Tibial nerve (tissue), 4 donors: Measurements from ENCODE around the gene ZFR. TPM values are rescaled to one million over a fixed set of nuclear protein-coding genes. Genes with fewer than 3 reads are reported as not detected.

Source experiments
- DNase-seq, 2 donors: peaks; one replicate each; pipeline ENCODE4 v3.0.0-alpha.2; 2019; ENCODE audit warnings: low spot score in 2 of 2
- H3K27ac ChIP-seq, 4 donors: fragments of 200-600 bp; sonication (generic) in 3 of 4; one replicate each; pipeline ENCODE4 v1.5.1; 2017 to 2019; ENCODE audit warnings: mild to moderate bottlenecking in 1 of 4
- H3K27me3 ChIP-seq, 2 donors: fragments of 200-600 bp; sonication (generic) in 1 of 2; one replicate each; pipeline versions ENCODE4 v1.5.1 to v1.6.0; 2017 to 2019
- H3K36me3 ChIP-seq, 3 donors: fragments of 200-600 bp; sonication (generic); one replicate each; pipeline ENCODE4 v1.5.1; 2018 to 2019
- H3K4me1 ChIP-seq, 4 donors: fragments of 200-600 bp; sonication (generic) in 3 of 4; one replicate each; pipeline ENCODE4 v1.5.1; 2017 to 2019
- H3K4me3 ChIP-seq, 4 donors: fragments of 200-600 bp; sonication (generic) in 3 of 4; one replicate each; pipeline ENCODE4 v1.5.1; 2017 to 2019; ENCODE audit warnings: mild to moderate bottlenecking in 1 of 4, moderate library complexity in 1 of 4
- H3K9me3 ChIP-seq, 4 donors: fragments of 200-600 bp; sonication (generic) in 3 of 4; one replicate each; pipeline ENCODE4 v1.5.1; 2017 to 2019
- CTCF ChIP-seq, 5 experiments: fragments of 200-600 bp in 3 of 5; fragments of 450-650 bp in 2 of 5; sonication (generic) in 3 of 5; IDR thresholded peaks; one replicate each; pipeline ENCODE4 v1.5.1; 2016 to 2019; ENCODE audit warnings: antibody characterized with exemption in 5 of 5, mild to moderate bottlenecking in 3 of 5, moderate library complexity in 2 of 5
- EP300 ChIP-seq, 2 donors: sonication (generic); formaldehyde crosslinking; IDR thresholded peaks; one replicate each; pipeline ENCODE4 v1.6.1; 2017; ENCODE audit warnings: antibody characterized with exemption in 2 of 2, mild to moderate bottlenecking in 1 of 2
- POLR2A ChIP-seq, 2 donors: fragments of 450-650 bp; IDR thresholded peaks; one replicate each; pipeline ENCODE4 v1.6.1; 2017; ENCODE audit warnings: antibody characterized with exemption in 2 of 2, mild to moderate bottlenecking in 2 of 2, moderate library complexity in 2 of 2
- WGBS, 2 donors: methylation state at CpG; one replicate each; pipeline ENCODE4 v1.1.5; 2018; 5-methylcytosine and 5-hydroxymethylcytosine counted together
- total RNA-seq, 4 donors: library from RNA; depleted of rRNA; stranded (reverse); fragments of >200 nt; gene quantifications; one replicate each; pipeline ENCODE4 v1.1.0, GENCODE V29; 2016

The ZFR gene
- total RNA-seq, 4 donors from 2014 or later: 63.9 to 83.5 (median 73.8) TPM

DNA sequence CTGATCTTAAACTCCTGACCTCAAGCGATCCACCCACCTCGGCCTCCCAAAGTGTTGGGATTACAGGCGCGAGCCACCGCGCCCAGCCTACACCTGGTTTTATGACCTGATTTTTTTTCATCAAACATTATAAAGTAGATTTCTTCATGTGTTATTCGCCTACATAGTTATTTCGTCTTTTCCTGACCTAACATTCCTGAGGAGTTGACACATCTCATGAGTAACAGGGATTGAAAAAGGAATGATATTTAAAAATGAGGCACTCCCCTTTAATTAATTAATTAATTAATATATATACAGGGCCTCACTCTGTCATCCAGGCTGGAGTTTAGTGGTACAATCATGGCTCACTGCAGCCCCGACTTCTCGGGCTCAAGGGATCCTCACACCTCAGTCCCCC, 111.6 kb downstream of the ZFR start:
- DNase-seq: no peak
- Histone ChIP-seq H3K27me3 (no peaks in the 10 kb centered on the region), H3K9me3 (no peaks in the 10 kb centered on the region), H3K36me3 (no peaks in the 10 kb centered on the region), H3K27ac (no peak overlapping the region), H3K4me1 (peaks cover 0 to 11% (median 0%) of the 10 kb centered on the region in 4 donors), H3K4me3 (no peak overlapping the region)
- TF ChIP-seq POLR2A (IDR thresholded peaks at IDR 0.05): no peak
- TF ChIP-seq CTCF (IDR thresholded peaks at IDR 0.05): no peak
- no peak for TF ChIP-seq EP300 (IDR thresholded peaks at IDR 0.05)
- 94 to 95% methylated on average over 10 of the region's 10 CpGs for WGBS, 2 donors

GRCh38 chr5:32332361-32332760, 112.2 kb downstream of the ZFR start:
- Histone ChIP-seq H3K27me3 (no peaks in the 10 kb centered on the region), H3K4me1 (peaks cover 0 to 11% (median 0%) of the 10 kb centered on the region in 4 donors), H3K27ac (no peak overlapping the region), H3K36me3 (no peaks in the 10 kb centered on the region), H3K4me3 (no peak overlapping the region), H3K9me3 (no peaks in the 10 kb centered on the region)
- 86 to 92% methylated on average over 1 of the region's 1 CpG for WGBS, 2 donors
- TF ChIP-seq CTCF (IDR thresholded peaks at IDR 0.05) (no peak), POLR2A (IDR thresholded peaks at IDR 0.05) (no peak)
- no peak for DNase-seq

DNA sequence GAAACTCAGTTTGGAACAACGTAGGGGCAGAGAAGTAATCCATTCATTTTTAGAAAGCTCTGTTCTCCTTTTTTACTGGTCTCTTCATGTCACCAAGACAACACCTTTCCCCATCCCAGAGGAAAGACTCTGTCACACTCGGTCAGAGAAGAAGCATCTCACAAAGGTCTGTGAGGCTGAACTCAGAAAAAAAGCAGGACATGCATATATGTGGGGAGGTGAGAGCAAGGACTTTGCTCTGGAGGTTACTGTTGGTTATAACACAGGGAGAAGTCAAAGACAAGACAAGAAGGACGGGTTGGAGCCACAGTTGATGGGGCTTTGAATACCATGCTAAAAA, 112.6 kb downstream of the ZFR start:
- no peak for DNase-seq
- TF ChIP-seq POLR2A (IDR thresholded peaks at IDR 0.05): no peak
- TF ChIP-seq CTCF (IDR thresholded peaks at IDR 0.05): no peak
- TF ChIP-seq EP300 (IDR thresholded peaks at IDR 0.05): no peak
- Histone ChIP-seq H3K9me3 (no peaks in the 10 kb centered on the region), H3K27me3 (no peaks in the 10 kb centered on the region), H3K4me1 (peaks cover 0 to 11% (median 0%) of the 10 kb centered on the region in 4 donors), H3K27ac (no peak overlapping the region), H3K36me3 (no peaks in the 10 kb centered on the region), H3K4me3 (no peak overlapping the region)
- WGBS, 2 donors: 47 to 58% methylated on average over 3 of the region's 3 CpGs

- Histone ChIP-seq H3K4me1 (peaks cover 0 to 11% (median 0%) of the 10 kb centered on the region in 4 donors), H3K27me3 (no peaks in the 10 kb centered on the region), H3K36me3 (no peaks in the 10 kb centered on the region), H3K4me3 (no peak overlapping the region), H3K27ac (no peak overlapping the region), H3K9me3 (no peaks in the 10 kb centered on the region)
- 43 to 45% methylated on average over 11 of the region's 11 CpGs for WGBS, 2 donors
- no peak for DNase-seq
- no peak for TF ChIP-seq CTCF (IDR thresholded peaks at IDR 0.05)
- no peak for TF ChIP-seq POLR2A (IDR thresholded peaks at IDR 0.05)
- TF ChIP-seq EP300 (IDR thresholded peaks at IDR 0.05): no peak
Observed at GRCh38 chr5:32331217-32331934, 113.2 kb downstream of the ZFR start.

DNA sequence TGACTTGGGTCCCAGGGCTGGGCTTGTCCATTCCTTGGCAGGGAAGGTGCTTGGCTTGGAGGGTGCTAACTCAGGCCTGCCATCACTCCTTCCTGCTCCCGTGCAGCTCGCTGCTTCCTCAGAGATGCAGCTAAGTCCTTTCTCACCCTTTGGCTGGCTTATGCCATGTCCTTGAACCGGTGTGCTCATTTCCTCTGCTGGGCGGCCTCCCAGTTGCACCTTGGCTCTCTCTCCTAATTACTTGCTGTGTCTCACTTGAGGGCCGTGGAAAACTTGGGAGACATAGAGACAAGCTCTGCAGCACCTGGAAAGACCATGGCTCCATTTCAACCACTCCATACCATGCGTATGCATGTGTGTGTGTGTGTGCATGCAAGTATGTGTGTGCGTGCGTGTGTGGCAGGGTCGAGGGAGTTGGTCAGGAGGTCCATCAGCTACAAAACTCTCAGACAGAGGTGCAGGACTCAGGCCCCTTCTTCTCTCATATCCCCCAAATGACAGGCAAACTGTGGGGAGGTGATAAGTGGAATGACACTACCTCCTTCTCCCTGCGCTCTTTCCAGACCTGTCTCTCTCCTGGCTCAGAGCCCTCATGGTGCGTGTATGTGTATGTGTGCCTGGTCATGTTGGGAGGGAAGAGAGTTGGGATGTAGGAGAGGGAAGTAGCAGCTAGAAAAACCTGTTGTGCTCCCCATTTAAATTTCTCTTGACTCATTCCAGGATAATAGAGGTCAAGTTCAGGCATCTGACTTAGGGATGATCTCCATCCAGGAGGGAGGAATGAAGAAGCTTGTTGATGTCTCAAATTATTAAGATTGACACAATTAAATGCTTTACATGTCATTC, 114.2 kb downstream of the ZFR start:
- no peaks in the 10 kb centered on the region for H3K36me3 ChIP-seq
- H3K9me3 ChIP-seq: no peaks in the 10 kb centered on the region
- WGBS, 2 donors: 71 to 78% methylated on average over 11 of the region's 11 CpGs
- H3K4me1 ChIP-seq: peaks cover 0 to 11% (median 0%) of the 10 kb centered on the region in 4 donors
- no peak overlapping the region for H3K27ac ChIP-seq
- H3K27me3 ChIP-seq: no peaks in the 10 kb centered on the region
- TF ChIP-seq EP300 (IDR thresholded peaks at IDR 0.05): no peak
- no peak for TF ChIP-seq POLR2A (IDR thresholded peaks at IDR 0.05)
- TF ChIP-seq CTCF (IDR thresholded peaks at IDR 0.05): no peak
- DNase-seq: no peak
- H3K4me3 ChIP-seq: no peak overlapping the region
